HepG2 (cell line): ENCODE measurements around the gene TPSD1. TPM values are rescaled to one million over a fixed set of nuclear protein-coding genes. Genes with fewer than 3 reads are reported as not detected.

Source experiments
- ATAC-seq: fragments of 200-7000 bp; cut with Tn5 transposase; 3 replicates; pipeline ENCODE4 v1.9.1; 2020; ENCODE audit warnings: mild to moderate bottlenecking, moderate library complexity
- BruUV-seq: library from RNA; stranded (reverse); fragments of 400-500 nt; replicated peaks from 2 replicates; lab custom pipeline; 2021; lab: Mats Ljungman, UMichigan
- CTCF ChIA-PET: fragments of 300-600 bp; formaldehyde crosslinking; extraction: SDS; loops from one replicate; lab custom pipeline; 2021; ENCODE audit warnings: low total read pairs, inconsistent platforms, low intra/inter-chr PET ratio; lab: Yijun Ruan, JAX
- POLR2A ChIA-PET: fragments of 350-600 bp; sonication (Branson Sonifier 250); formaldehyde crosslinking; loops from one replicate; lab custom pipeline; 2020; ENCODE audit warnings: antibody characterized with exemption, inconsistent platforms; lab: Yijun Ruan, JAX
- DNase-seq: peaks from one replicate; pipeline ENCODE4 v3.0.0-alpha.2; 2015; ENCODE audit warnings: low spot score
- FAIRE-seq: peaks from 3 replicates; lab custom pipeline; 2011; peaks lifted over from hg19 to GRCh38; lab: Jason Lieb, UNC
- H2AFZ ChIP-seq: one replicate; pipeline ENCODE4 v1.6.1; 2011; ENCODE audit warnings: low read length, inconsistent platforms
- H3K27ac ChIP-seq: fragments of 300-600 bp; 3 replicates; pipeline ENCODE4 v1.8.0; 2011; ENCODE audit warnings: mixed run types, mild to moderate bottlenecking, mixed read lengths, low read length, inconsistent platforms; ENCODE audit not compliant: insufficient read depth; ENCODE audit errors: extremely low read length
- H3K27me3 ChIP-seq, 2 experiments: fragments of 200-600 bp in 1 of 2; 2 replicates in 1 of 2; 3 replicates in 1 of 2; pipeline versions ENCODE4 v1.6.0 to v1.8.0; 2011; ENCODE audit warnings: low read length in 2 of 2, mild to moderate bottlenecking in 2 of 2, moderate library complexity in 2 of 2, inconsistent platforms in 1 of 2; ENCODE audit not compliant: insufficient read depth in 2 of 2, control insufficient read depth in 1 of 2
- H3K36me3 ChIP-seq, 2 experiments: fragments of 200-600 bp in 1 of 2; replicated peaks in 1 of 2; 2 replicates in 1 of 2; 3 replicates in 1 of 2; pipeline versions ENCODE4 v1.5.1 to v1.8.0; 2011; ENCODE audit warnings: low read length in 2 of 2, inconsistent platforms in 1 of 2; ENCODE audit not compliant: insufficient read depth in 2 of 2, control insufficient read depth in 1 of 2
- H3K4me1 ChIP-seq: 2 replicates; pipeline ENCODE4 v1.5.1; 2012; ENCODE audit warnings: low read length, inconsistent platforms; ENCODE audit not compliant: insufficient read depth
- H3K4me2 ChIP-seq: 2 replicates; pipeline ENCODE4 v1.6.0; 2011; ENCODE audit warnings: low read depth, low read length, inconsistent platforms
- H3K4me3 ChIP-seq, 3 experiments: fragments of 200-600 bp in 1 of 3; sonication (generic), shearing (Covaris generic) in 1 of 3; replicated peaks in 1 of 3; 2 replicates each; pipeline ENCODE4 v1.5.1; 2011 to 2016; ENCODE audit warnings: low read length in 3 of 3, inconsistent platforms in 2 of 3, low read depth in 2 of 3, mild to moderate bottlenecking in 2 of 3, control low read depth in 1 of 3, mixed read lengths in 1 of 3; ENCODE audit not compliant: insufficient read depth in 1 of 3
- H3K79me2 ChIP-seq: one replicate; pipeline ENCODE4 v1.6.1; 2011; ENCODE audit warnings: low read length, inconsistent platforms; ENCODE audit not compliant: insufficient read depth
- H3K9ac ChIP-seq: 2 replicates; pipeline ENCODE4 v1.6.0; 2011; ENCODE audit warnings: mild to moderate bottlenecking, low read depth, low read length, inconsistent platforms; ENCODE audit not compliant: insufficient read depth
- H3K9me3 ChIP-seq: 2 replicates; pipeline ENCODE4 v1.5.1; 2012; ENCODE audit warnings: mild to moderate bottlenecking, low read length
- H4K20me1 ChIP-seq: 2 replicates; pipeline ENCODE4 v1.6.0; 2011; ENCODE audit warnings: inconsistent platforms, mild to moderate bottlenecking, low read length, moderate library complexity; ENCODE audit not compliant: insufficient read depth
- CSRNP2 ChIP-seq: sonication (generic); formaldehyde crosslinking; conservative IDR thresholded peaks from 2 replicates; pipeline ENCODE4 v1.8.0; 2022; ENCODE audit warnings: low read depth, missing genetic modification reagents
- DNMT3B ChIP-seq: conservative IDR thresholded peaks from 2 replicates; pipeline ENCODE4 v1.6.1; 2016; ENCODE audit warnings: missing biosample characterization, control low read depth
- HDAC6 ChIP-seq: fragments of 200-600 bp; sonication (generic); IDR thresholded peaks from 2 replicates; pipeline ENCODE4 v1.7.0; 2017; ENCODE audit warnings: mild to moderate bottlenecking, antibody characterized with exemption, low read length, low read depth
- WGBS: methylation state at CpG from one replicate; pipeline ENCODE4 v1.1.6; 2017; ENCODE audit warnings: low lambda C conversion rate; 5-methylcytosine and 5-hydroxymethylcytosine counted together
- in situ Hi-C: cut with HindIII; loops from 2 replicates; pipeline ENCODE4 v1.10.0; 2017; ENCODE audit warnings: low pct_unique_long_range_greater_than_20kb; ENCODE audit not compliant: extremely low pct_ligation_motif_present
- intact Hi-C: fragments of 100-400 bp; cut with micrococcal nuclease; formaldehyde crosslinking; loops from one replicate; pipeline ENCODE4 v1.10.0; 2022; ENCODE audit not compliant: unreplicated experiment
- polyA plus RNA-seq, 8 experiments: library from polyadenylated mRNA; depleted of rRNA in 3 of 8; stranded (reverse) in 7 of 8; unstranded in 1 of 8; fragments of >200 nt; fragmentation: Illumina TruSeq in 4 of 8; extraction: Trizol in 4 of 8; gene quantifications; 2 replicates each; pipeline versions ENCODE4 v1.2.1 to v1.2.3, GENCODE V29; 2011 to 2016; ENCODE audit warnings: low read depth in 4 of 8, missing spikeins in 1 of 8, mixed read lengths in 1 of 8; ENCODE audit not compliant: insufficient read depth in 1 of 8
- total RNA-seq, 5 experiments: library from RNA; depleted of rRNA; stranded (reverse); fragments of >200 nt; fragmentation: Illumina TruSeq; extraction: Trizol; gene quantifications; 2 replicates each; pipeline ENCODE4 v1.2.3, GENCODE V29; 2016; ENCODE audit warnings: low read depth in 1 of 5
- TF ChIP-seq, protein P1 (sequence below): sonication (generic); formaldehyde crosslinking; IDR thresholded peaks from 2 replicates; pipeline ENCODE4 v1.8.0; 2022; ENCODE audit warnings: low read depth, missing genetic modification reagents

TPSD1 gene
- total and polyA plus RNA-seq, 2 of the 13 experiments (the other 11 are each of a cell fraction or from before 2014, with no cell fraction given): not detected

- Histone ChIP-seq H3K79me2 (no peaks in the 10 kb centered on the region), H3K27me3 (peaks cover 30 to 84% of the 10 kb centered on the region in 2 experiments), H3K4me1 (peaks cover 1% of the 10 kb centered on the region; the same call in 1 of the 2 replicates), H2AFZ (no peak overlapping the region), H3K9ac (no peak overlapping the region), H3K36me3 (no peaks in the 10 kb centered on the region), H3K27ac (no peak overlapping the region), H4K20me1 (no peaks in the 10 kb centered on the region), H3K9me3 (no peaks in the 10 kb centered on the region), H3K4me3 (no peak overlapping the region), H3K4me2 (no peak overlapping the region)
- DNase-seq (no peak), ATAC-seq (no peak), FAIRE-seq (no peak)
- ChIA-PET CTCF (no interaction called here), POLR2A (no interaction called here)
- in situ Hi-C loops: no loop called here
- intact Hi-C loops: no loop called here
- TF ChIP-seq, protein P1, sequence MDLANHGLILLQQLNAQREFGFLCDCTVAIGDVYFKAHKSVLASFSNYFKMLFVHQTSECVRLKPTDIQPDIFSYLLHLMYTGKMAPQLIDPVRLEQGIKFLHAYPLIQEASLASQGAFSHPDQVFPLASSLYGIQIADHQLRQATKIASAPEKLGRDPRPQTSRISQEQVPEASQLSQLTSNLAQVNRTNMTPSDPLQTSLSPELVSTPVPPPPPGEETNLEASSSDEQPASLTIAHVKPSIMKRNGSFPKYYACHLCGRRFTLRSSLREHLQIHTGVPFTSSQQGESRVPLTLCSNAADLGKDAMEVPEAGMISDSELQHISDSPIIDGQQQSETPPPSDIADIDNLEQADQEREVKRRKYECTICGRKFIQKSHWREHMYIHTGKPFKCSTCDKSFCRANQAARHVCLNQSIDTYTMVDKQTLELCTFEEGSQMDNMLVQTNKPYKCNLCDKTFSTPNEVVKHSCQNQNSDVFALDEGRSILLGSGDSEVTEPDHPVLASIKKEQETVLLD (CRISPR knock-in tag): no peak
- TF ChIP-seq DNMT3B (CRISPR knock-in tag) (no peak), CSRNP2 (CRISPR knock-in tag) (no peak), HDAC6 (no peak)
- 19% methylated on average over 3 of the region's 19 CpGs for WGBS
- no TSS peak for BruUV-seq
Measured at GRCh38 chr16:1277151-1277598, 21.3 kb downstream of the TPSD1 start.
